Activated naive CD8-positive, alpha-beta T cell (primary cell): ENCODE measurements around the gene ZP4.

Source experiments
- H3K27ac Mint-ChIP-seq: one replicate; pipeline ENCODE4 v1.8.0; 2021; ENCODE audit warnings: mixed read lengths
- H3K27me3 Mint-ChIP-seq: one replicate; pipeline ENCODE4 v1.8.0; 2021; ENCODE audit warnings: mixed read lengths
- H3K36me3 Mint-ChIP-seq: one replicate; pipeline ENCODE4 v1.8.0; 2021; ENCODE audit warnings: mixed read lengths
- H3K4me1 Mint-ChIP-seq: one replicate; pipeline ENCODE4 v1.8.0; 2021; ENCODE audit warnings: low read depth, mixed read lengths
- H3K4me3 Mint-ChIP-seq: one replicate; pipeline ENCODE4 v1.8.0; 2021; ENCODE audit warnings: mild to moderate bottlenecking, mixed read lengths
- H3K9me3 Mint-ChIP-seq: one replicate; pipeline ENCODE4 v1.8.0; 2021; ENCODE audit warnings: low read depth, mixed read lengths

Gene ZP4, protein sequence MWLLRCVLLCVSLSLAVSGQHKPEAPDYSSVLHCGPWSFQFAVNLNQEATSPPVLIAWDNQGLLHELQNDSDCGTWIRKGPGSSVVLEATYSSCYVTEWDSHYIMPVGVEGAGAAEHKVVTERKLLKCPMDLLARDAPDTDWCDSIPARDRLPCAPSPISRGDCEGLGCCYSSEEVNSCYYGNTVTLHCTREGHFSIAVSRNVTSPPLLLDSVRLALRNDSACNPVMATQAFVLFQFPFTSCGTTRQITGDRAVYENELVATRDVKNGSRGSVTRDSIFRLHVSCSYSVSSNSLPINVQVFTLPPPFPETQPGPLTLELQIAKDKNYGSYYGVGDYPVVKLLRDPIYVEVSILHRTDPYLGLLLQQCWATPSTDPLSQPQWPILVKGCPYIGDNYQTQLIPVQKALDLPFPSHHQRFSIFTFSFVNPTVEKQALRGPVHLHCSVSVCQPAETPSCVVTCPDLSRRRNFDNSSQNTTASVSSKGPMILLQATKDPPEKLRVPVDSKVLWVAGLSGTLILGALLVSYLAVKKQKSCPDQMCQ

DNA sequence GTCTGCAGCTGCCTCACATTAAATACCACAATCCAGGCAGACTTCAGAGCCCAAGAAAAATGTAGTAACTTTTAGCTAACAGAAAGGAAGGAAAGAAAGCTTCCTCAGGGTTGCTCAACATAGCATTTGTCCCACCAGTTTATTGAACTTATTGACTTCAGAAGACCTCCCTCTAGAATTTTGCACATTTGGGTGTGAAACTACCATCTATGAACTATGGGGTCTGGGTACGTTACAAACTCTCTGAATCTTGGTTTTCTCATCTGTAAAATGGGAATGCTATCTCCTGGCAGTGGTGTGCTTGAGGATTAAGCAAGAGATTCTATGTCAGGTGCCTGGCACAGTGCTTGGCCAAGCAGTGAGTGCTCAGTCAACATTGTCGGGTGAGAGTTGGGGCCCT lies at the start of gene ZP4:
TSS of gene ZP4 (minus strand) at position 101 of the 400 bp plus-strand sequence. CDS start 287 bp downstream, outside the sequence.
- H3K4me1 Mint-ChIP-seq = no peaks in the 10 kb centered on the region

DNA sequence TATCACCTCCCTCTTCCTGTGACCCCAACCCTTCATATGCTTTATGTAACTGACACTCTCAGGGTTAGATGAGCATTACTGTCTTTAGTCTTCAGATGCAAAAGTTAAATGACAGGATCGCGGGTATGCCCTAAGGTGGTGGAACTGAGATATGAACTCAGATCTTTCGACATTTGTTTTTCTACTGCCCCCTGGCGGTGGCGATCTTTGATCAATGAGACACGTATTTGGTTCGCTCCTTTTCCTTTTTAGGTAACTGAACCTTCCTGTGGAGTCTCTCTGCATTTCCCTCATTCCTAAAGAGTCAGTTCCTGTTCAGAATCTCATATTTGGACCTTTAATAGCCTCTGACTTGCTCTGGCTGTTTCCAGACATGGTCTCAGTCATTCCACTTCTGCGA lies 47.8 kb upstream of the ZP4 start:
- H3K36me3 Mint-ChIP-seq = no peaks in the 10 kb centered on the region
- no peaks in the 10 kb centered on the region for H3K27me3 Mint-ChIP-seq
- H3K4me1 Mint-ChIP-seq = no peaks in the 10 kb centered on the region
- no peak overlapping the region for H3K27ac Mint-ChIP-seq
- no peak overlapping the region for H3K4me3 Mint-ChIP-seq
- H3K9me3 Mint-ChIP-seq = no peaks in the 10 kb centered on the region

More for the DNA sequence above, at the start of gene ZP4:
- Mint-ChIP-seq H3K27ac (no peak within 1 kb of the TSS), H3K9me3 (no peaks in the 10 kb centered on the region), H3K27me3 (no peaks in the 10 kb centered on the region), H3K4me3 (no peak within 1 kb of the TSS), H3K36me3 (no peaks in the 10 kb centered on the region)

DNA sequence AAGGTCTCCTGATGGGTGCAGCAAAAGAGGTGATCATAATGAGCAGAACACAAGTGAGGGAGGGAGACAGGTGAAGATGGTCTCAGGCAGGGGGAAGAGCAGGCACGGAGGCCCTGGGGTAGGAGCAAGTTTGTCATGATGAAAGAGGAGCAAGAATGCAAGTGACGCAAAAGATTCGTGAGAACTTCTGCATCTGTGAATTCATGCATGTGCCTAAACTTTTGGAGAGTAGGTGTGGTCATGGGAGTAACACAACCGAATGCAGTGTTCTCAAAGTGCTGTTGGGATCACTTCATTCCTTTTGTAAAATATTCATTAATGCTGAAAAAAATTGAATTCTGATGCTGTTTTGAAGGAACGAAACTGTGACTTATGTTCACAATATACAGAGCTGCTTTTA lies 47.3 kb upstream of the ZP4 start:
- no peaks in the 10 kb centered on the region for H3K36me3 Mint-ChIP-seq
- no peaks in the 10 kb centered on the region for H3K9me3 Mint-ChIP-seq
- no peak overlapping the region for H3K27ac Mint-ChIP-seq
- H3K27me3 Mint-ChIP-seq = no peaks in the 10 kb centered on the region
- no peak overlapping the region for H3K4me3 Mint-ChIP-seq
- no peaks in the 10 kb centered on the region for H3K4me1 Mint-ChIP-seq

DNA sequence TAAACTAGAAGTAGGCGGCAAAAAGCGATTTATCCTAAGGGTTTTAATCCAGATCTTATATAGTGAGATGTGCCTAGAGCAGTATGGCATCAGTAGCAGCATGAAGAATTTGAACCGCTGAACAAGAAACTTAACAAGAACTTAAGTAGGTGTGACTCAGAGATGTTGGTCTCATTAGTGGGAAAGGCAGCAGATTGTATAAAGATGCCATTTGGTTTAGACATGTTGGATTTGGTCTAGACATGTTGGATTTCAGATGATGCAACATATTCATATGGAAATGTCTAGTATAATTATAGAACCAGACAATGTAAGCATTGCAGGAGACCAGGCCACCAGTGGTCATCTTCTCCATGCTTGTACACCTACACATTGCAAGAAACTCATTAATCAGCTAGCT lies 42.1 kb upstream of the ZP4 start:
- H3K36me3 Mint-ChIP-seq = no peaks in the 10 kb centered on the region
- no peaks in the 10 kb centered on the region for H3K27me3 Mint-ChIP-seq
- no peak overlapping the region for H3K4me3 Mint-ChIP-seq
- no peaks in the 10 kb centered on the region for H3K9me3 Mint-ChIP-seq
- no peak overlapping the region for H3K27ac Mint-ChIP-seq
- H3K4me1 Mint-ChIP-seq = no peaks in the 10 kb centered on the region

DNA sequence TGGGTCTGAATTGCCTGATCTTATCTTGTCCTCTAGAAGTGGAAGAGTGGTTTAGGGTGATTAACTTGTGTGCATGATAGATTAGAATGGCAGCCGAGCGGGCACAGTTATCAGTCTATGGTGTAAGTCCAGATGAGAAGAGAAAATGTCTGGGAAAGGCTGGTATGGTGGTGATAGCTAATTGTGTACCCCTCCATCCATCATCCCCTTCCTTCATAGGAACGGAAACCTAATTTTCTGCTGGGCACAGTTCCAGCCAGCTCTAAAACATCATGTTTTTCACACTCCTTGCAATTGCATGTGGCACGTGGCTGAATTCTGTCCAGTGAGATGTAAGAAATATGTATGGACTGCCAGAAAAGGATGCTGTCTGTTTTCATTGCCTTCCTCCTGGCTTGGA lies 40.9 kb upstream of the ZP4 start:
- no peaks in the 10 kb centered on the region for H3K36me3 Mint-ChIP-seq
- H3K4me3 Mint-ChIP-seq = no peak overlapping the region
- H3K27me3 Mint-ChIP-seq = no peaks in the 10 kb centered on the region
- H3K9me3 Mint-ChIP-seq = no peaks in the 10 kb centered on the region
- no peak overlapping the region for H3K27ac Mint-ChIP-seq
- no peaks in the 10 kb centered on the region for H3K4me1 Mint-ChIP-seq

DNA sequence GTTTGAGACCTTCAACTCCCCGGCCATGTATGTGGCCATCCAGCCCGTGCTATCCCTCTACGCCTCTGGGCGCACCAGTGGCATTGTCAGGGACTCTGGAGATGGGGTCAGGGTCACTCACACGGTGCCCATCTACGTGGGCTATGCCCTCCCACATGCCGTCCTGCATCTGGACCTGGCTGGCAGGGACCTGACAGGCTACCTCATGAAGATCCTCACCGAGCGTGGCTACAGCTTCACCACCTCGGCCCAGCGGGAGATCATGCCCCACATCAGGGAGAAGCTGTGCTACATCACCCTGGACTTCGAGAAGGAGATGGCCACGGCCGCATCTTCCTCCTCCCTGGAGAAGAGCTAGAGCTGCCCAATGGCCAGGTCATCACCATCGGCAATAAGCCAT lies 36.5 kb upstream of the ZP4 start:
- Mint-ChIP-seq H3K36me3 (no peaks in the 10 kb centered on the region), H3K4me1 (no peaks in the 10 kb centered on the region), H3K27ac (no peak overlapping the region), H3K4me3 (no peak overlapping the region), H3K9me3 (no peaks in the 10 kb centered on the region), H3K27me3 (no peaks in the 10 kb centered on the region)

DNA sequence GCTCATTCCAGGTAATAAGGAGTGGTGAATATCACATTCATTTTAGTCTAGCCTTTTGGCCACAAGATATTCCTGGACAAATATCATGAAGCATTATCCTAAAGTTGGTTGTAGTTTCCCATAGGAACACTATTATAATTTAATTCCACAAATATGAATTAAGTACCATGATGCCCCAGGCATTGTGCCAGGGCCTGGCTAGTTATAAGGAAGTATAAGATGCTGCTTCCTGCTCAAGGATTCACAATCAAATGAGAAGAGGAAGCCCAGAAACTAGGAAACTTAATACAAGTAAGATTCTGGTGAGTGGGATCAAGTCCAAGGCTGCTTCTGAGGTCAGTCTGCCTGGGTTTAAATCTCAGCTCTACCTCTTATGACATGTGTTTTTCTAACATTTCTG lies 30.6 kb upstream of the ZP4 start:
- H3K4me1 Mint-ChIP-seq = no peaks in the 10 kb centered on the region
- no peak overlapping the region for H3K4me3 Mint-ChIP-seq
- H3K9me3 Mint-ChIP-seq = no peaks in the 10 kb centered on the region
- no peaks in the 10 kb centered on the region for H3K36me3 Mint-ChIP-seq
- no peak overlapping the region for H3K27ac Mint-ChIP-seq
- no peaks in the 10 kb centered on the region for H3K27me3 Mint-ChIP-seq

DNA sequence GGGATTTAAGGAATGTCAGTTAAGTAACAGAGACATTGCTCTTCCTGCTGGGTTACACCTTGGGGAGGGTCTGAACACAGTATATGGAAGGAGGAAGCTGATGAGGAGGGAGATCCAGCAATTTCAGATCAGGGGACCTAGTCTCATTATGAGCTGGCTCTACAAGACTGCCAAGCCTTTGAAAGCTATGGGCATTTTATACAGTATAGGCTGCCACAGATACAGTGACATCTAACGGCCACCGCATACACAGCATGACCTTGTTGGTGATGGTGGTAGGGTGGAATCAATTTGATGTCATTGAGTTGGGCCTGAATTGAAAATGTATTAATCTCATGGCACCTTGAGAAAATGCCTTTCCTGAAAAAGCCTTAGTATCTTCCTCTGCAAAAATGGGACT lies 22.6 kb upstream of the ZP4 start:
- Mint-ChIP-seq H3K4me1 (no peaks in the 10 kb centered on the region), H3K27me3 (no peaks in the 10 kb centered on the region), H3K4me3 (no peak overlapping the region), H3K27ac (no peak overlapping the region), H3K9me3 (no peaks in the 10 kb centered on the region), H3K36me3 (no peaks in the 10 kb centered on the region)

DNA sequence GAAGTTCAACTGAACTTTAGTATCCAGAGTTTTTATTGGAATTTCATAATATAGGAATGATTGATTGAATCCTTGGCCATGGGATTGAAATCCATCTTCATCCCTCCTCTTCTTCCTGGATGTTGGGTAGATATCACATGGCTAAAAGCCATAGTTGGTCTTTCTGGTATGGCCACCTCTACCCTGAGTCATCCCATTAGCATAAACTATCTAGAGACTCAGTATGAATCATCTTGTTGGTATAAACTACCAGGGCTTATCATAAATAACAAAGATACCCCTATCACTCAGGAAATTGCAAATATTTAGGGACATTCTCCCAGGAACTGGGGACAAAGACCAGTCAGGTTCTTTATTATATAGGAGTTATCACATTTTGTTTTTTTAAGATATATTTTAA lies 21.2 kb upstream of the ZP4 start:
- Mint-ChIP-seq H3K27ac (no peak overlapping the region), H3K4me3 (no peak overlapping the region), H3K27me3 (no peaks in the 10 kb centered on the region), H3K36me3 (no peaks in the 10 kb centered on the region), H3K9me3 (no peaks in the 10 kb centered on the region), H3K4me1 (no peaks in the 10 kb centered on the region)

DNA sequence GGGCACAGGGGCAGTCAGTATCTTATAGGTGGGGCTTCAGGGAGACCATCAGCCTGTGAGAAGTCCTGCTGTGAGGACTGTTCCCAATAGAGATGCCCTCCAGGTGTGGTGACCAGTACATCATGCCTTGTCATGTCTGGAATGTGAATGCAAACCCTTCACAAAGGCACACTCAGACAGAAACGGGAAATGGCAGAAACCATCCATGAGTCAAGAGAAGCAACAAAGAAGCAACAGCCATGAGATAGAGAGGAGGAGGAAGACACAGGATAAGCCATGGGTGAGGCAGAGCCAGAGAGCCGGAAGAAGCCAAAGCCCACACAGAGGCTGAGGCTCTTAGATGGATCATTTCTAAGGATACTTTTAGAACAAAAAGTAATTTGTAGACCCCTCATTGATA lies 20.1 kb upstream of the ZP4 start:
- Mint-ChIP-seq H3K27me3 (no peaks in the 10 kb centered on the region), H3K27ac (no peak overlapping the region), H3K9me3 (no peaks in the 10 kb centered on the region), H3K4me1 (no peaks in the 10 kb centered on the region), H3K4me3 (no peak overlapping the region), H3K36me3 (no peaks in the 10 kb centered on the region)

DNA sequence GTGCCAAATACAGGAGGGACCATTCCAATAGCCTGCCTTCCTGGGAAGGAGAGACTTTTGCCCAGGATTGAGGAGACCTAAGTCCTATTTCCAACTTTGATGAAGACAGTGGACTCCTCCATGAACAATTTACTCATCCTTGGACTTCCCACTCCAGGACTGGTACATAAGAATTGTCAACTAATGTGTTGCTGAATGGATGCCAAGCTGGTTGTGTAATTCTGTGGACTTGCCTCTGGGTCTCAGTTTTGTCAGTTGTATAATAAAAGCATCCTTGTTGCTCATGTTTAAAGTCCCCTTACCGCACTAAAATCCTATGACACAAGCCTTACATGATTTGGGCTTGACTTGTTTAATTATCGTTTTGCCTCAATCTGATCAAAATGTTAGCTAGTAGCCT lies 13.2 kb upstream of the ZP4 start:
- H3K4me3 Mint-ChIP-seq = no peak overlapping the region
- no peaks in the 10 kb centered on the region for H3K27me3 Mint-ChIP-seq
- H3K9me3 Mint-ChIP-seq = peaks cover 2% of the 10 kb centered on the region
- no peaks in the 10 kb centered on the region for H3K36me3 Mint-ChIP-seq
- H3K4me1 Mint-ChIP-seq = no peaks in the 10 kb centered on the region
- H3K27ac Mint-ChIP-seq = no peak overlapping the region

DNA sequence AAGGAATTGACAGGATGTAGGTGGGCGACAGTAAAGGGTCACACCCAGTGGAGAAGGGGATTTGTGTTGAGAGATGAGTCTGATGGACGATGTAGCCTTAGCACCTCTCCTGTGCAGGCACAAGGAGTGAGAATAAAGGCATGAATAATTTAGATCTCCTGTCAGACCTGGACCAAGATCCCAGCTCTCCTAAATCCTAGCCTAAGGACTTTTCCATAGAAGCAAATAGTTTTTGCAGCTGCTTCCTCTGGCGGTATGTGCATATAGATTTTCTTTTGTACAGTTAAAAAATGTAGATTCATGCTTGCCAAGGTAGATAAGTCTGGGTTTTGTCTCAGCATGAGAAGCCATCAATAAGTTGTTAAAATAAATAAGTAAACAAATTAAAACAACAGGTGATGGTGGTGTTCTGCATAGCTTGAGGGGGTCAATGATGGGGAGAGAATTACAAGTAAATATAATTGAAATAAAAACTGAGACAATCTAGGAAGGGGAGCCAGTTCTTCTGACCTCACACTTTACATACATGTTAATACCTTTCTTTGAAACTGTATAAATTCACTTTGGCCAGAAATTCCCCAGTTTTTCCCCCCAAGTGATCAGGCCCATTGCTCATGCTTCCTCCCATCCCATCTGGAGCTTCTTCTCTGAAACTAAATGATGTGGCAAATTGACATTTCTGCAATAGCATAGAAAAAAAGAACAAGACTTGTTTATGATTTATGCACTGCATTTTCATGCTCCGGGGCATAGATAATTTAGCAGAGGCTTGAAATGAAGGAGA lies 12.4 kb upstream of the ZP4 start:
- Mint-ChIP-seq H3K4me3 (no peak overlapping the region), H3K27ac (no peak overlapping the region), H3K9me3 (peaks cover 2% of the 10 kb centered on the region), H3K27me3 (no peaks in the 10 kb centered on the region), H3K4me1 (no peaks in the 10 kb centered on the region), H3K36me3 (no peaks in the 10 kb centered on the region)

DNA sequence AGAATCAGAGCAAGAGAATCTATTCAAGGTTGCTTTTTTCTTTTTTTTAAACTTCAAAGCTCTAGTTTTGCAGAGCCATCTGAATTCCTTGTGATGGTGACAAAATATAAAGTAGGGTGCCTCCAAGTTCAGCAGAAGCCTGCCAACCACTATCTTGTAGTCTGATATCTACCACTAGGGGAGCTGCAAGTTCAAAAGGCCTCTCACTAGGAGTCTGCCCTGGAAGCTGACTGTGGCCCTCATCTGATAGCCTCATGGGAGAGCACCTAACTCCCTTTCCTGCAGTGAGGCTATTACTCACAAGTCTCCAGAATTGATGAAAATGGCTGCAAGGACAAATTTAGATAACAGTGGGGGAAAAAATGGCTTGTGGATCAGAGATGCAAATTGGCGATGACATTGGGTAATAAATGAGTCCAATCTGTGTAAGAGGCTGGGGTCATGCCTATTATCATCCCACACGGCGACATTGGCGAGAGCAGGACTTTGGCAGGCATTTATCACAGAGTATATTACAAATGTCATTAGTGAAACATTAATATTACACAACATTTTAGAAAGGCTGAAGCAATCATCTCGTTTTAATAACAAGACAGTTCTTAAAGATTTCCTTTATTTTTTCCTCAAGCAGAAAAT lies 10.7 kb upstream of the ZP4 start:
- H3K27me3 Mint-ChIP-seq = no peaks in the 10 kb centered on the region
- H3K36me3 Mint-ChIP-seq = no peaks in the 10 kb centered on the region
- no peaks in the 10 kb centered on the region for H3K4me1 Mint-ChIP-seq
- H3K4me3 Mint-ChIP-seq = no peak overlapping the region
- no peak overlapping the region for H3K27ac Mint-ChIP-seq
- H3K9me3 Mint-ChIP-seq = peaks cover 2% of the 10 kb centered on the region

DNA sequence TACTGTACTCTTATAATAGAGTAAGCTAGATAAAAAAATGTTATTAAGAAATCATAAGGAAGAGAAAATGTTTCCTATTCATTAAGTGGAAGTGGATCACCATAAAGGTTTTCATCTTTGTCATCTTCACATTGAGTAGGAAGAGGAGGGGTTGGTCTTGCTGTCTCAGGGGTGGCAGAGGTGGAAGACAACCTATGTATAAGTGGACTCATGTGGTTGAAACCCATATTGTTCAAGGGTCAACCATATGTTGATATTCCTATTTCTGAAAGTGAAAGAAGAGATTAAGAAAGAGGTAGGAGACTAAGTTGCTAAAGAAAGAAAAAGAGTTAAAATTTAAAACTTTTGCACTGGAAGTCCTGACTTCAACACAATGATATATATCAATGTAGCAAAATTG lies 4.9 kb upstream of the ZP4 start:
- no peak overlapping the region for H3K27ac Mint-ChIP-seq
- no peaks in the 10 kb centered on the region for H3K4me1 Mint-ChIP-seq
- H3K4me3 Mint-ChIP-seq = no peak overlapping the region
- H3K9me3 Mint-ChIP-seq = no peaks in the 10 kb centered on the region
- no peaks in the 10 kb centered on the region for H3K27me3 Mint-ChIP-seq
- no peaks in the 10 kb centered on the region for H3K36me3 Mint-ChIP-seq

DNA sequence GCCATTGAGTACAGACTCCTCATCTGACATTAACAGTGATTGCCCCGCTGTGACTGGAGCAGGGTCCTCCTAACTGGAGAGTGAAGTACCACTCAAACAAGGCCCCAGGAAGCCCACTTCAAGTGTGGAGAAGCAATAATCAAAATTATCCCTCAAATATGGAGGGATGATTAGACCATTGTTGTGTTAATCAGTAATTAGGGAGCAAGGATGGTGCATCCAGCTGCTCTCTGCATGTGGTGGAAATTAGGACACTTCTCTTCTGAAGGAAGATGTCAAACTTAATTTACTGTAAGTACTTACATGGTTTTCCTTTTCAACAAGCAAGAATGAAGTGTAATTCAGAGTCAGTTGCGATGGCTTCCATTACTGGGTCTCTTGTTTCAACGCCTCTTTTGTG lies 3.4 kb upstream of the ZP4 start:
- H3K27ac Mint-ChIP-seq = no peak overlapping the region
- H3K27me3 Mint-ChIP-seq = no peaks in the 10 kb centered on the region

More for the DNA sequence above, 3.4 kb upstream of the ZP4 start:
- no peak overlapping the region for H3K4me3 Mint-ChIP-seq
- H3K36me3 Mint-ChIP-seq = no peaks in the 10 kb centered on the region
- no peaks in the 10 kb centered on the region for H3K4me1 Mint-ChIP-seq
- no peaks in the 10 kb centered on the region for H3K9me3 Mint-ChIP-seq
